ENCODE measurements around the gene PRDM2.

Gene PRDM2

GRCh38 chr1:13700521-13701270 lies 708 bp downstream of the PRDM2 start (continued):
- TF ChIP-seq ZNF423 (tag by site-specific recombination; IDR thresholded peaks at IDR 0.05), result no peak
- TF ChIP-seq ZNF658 (tag by site-specific recombination; IDR thresholded peaks at IDR 0.05), result no peak
- no peak for TF ChIP-seq HIC1 (tag by site-specific recombination; IDR thresholded peaks at IDR 0.05)
- peak; percentile 62; the same call in 1 of the 2 replicates for TF ChIP-seq ZNF2 (tag by site-specific recombination; IDR thresholded peaks at IDR 0.05)
- TF ChIP-seq ZIC2 (tag by site-specific recombination; IDR thresholded peaks at IDR 0.05), result peak; percentile 13; the same call in 1 of the 2 replicates
- no peak for TF ChIP-seq ZBTB1 (tag by site-specific recombination; IDR thresholded peaks at IDR 0.05)
- no peak for TF ChIP-seq ZNF555 (tag by site-specific recombination; conservative IDR thresholded peaks at IDR 0.05)
- no peak for TF ChIP-seq ZNF175 (tag by site-specific recombination; IDR thresholded peaks at IDR 0.05)
- no peak for TF ChIP-seq ZNF747 (tag by site-specific recombination; IDR thresholded peaks at IDR 0.05)
- no peak for TF ChIP-seq ZNF341 (tag by site-specific recombination; IDR thresholded peaks at IDR 0.05; ENCODE audit: low read depth)
- no peak for TF ChIP-seq HOXD13 (CRISPR knock-in tag; IDR thresholded peaks at IDR 0.05; ENCODE audit: borderline replicate concordance)
- no peak for TF ChIP-seq ZBTB11 (tag by site-specific recombination; conservative IDR thresholded peaks at IDR 0.05; ENCODE audit: low read depth)
- no peak for TF ChIP-seq ZNF366 (tag by site-specific recombination; conservative IDR thresholded peaks at IDR 0.05)
- no peak for TF ChIP-seq ZNF202 (tag by site-specific recombination; IDR thresholded peaks at IDR 0.05; ENCODE audit: borderline replicate concordance)
- TF ChIP-seq ZNF473 (tag by site-specific recombination; IDR thresholded peaks at IDR 0.05), result no peak
- no peak for TF ChIP-seq ZNF514 (tag by site-specific recombination; IDR thresholded peaks at IDR 0.05)
- TF ChIP-seq ZNF571 (tag by site-specific recombination; IDR thresholded peaks at IDR 0.05), result no peak
- no peak for TF ChIP-seq ZNF785 (tag by site-specific recombination; IDR thresholded peaks at IDR 0.05)
- TF ChIP-seq ZSCAN30 (tag by site-specific recombination; IDR thresholded peaks at IDR 0.05), result 0 out of 2 replicates have a peak, but pooled peaks have one; percentile 13
- no peak for TF ChIP-seq ZNF18 (tag by site-specific recombination; IDR thresholded peaks at IDR 0.05)
- TF ChIP-seq KLF10 (tag by site-specific recombination; IDR thresholded peaks at IDR 0.05), result no peak
- no peak for TF ChIP-seq MEIS1 (CRISPR knock-in tag; IDR thresholded peaks at IDR 0.05; ENCODE audit: borderline replicate concordance)
- no peak for TF ChIP-seq SCRT2 (tag by site-specific recombination; IDR thresholded peaks at IDR 0.05)
- TF ChIP-seq ZNF558 (tag by site-specific recombination; IDR thresholded peaks at IDR 0.05), result no peak
- no peak for TF ChIP-seq ZNF639 (tag by site-specific recombination; IDR thresholded peaks at IDR 0.05)
- TF ChIP-seq ZNF398 (tag by site-specific recombination; IDR thresholded peaks at IDR 0.05), result no peak
- TF ChIP-seq PATZ1 (tag by site-specific recombination; IDR thresholded peaks at IDR 0.05), result peak; percentile 39
- peak; percentile 64 for TF ChIP-seq ZBTB8A (tag by site-specific recombination; IDR thresholded peaks at IDR 0.05)

All from HEK293 (cell line).